GM12801 (cell line): ENCODE results near the gene RETREG2.

Source experiments
- TF ChIP-seq, protein P1 (sequence below): IDR thresholded peaks from one replicate; pipeline ENCODE4 v1.5.1; 2011; ENCODE audit warnings: control low read depth; ENCODE audit not compliant: insufficient read length; ENCODE audit errors: extremely low read depth

The RETREG2 gene

DNA sequence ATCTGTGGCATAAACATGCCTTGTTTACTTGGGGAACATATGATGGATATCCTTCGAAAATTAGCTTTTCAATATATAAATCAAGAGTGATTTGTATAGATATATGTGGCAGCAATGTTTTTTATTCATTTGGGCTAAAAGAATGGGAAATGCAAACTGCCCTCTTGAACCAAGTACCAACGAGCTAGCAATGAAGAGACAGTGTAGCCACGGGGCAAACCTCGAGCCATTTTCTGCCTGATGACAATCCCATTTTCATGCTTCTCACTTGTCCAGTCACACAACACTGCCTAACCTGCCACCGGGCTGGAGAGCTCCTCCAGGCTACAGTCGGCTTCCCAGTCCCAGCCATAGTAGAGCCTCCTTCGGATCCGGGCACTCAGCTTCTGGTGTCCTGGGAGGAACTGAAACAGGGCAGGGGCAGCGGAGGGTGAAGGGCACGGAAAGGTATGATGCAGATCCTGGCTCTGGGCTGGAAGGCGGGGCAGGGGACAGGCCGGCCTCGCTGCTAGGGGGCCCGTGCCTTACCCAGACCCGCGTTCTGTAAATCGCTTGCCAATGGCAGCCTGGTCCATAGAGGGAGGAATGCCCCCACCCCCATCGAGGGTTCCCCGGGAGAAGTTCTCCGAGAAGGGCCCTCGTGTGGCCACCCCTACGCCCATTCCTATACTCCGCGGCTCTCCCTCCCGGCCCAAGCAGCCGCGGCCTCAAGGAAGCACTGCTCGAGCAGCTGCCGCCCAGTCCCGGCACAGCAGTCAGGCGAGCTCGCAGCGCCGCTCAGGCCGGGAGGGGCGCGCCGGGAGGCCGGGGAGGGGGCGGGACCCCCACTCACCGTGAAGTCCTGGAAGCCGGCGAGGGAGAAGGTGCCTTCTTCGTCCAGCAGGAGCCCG lies 1.9 kb upstream of the RETREG2 start:
- TF ChIP-seq, protein P1, sequence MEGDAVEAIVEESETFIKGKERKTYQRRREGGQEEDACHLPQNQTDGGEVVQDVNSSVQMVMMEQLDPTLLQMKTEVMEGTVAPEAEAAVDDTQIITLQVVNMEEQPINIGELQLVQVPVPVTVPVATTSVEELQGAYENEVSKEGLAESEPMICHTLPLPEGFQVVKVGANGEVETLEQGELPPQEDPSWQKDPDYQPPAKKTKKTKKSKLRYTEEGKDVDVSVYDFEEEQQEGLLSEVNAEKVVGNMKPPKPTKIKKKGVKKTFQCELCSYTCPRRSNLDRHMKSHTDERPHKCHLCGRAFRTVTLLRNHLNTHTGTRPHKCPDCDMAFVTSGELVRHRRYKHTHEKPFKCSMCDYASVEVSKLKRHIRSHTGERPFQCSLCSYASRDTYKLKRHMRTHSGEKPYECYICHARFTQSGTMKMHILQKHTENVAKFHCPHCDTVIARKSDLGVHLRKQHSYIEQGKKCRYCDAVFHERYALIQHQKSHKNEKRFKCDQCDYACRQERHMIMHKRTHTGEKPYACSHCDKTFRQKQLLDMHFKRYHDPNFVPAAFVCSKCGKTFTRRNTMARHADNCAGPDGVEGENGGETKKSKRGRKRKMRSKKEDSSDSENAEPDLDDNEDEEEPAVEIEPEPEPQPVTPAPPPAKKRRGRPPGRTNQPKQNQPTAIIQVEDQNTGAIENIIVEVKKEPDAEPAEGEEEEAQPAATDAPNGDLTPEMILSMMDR, result no peak

DNA sequence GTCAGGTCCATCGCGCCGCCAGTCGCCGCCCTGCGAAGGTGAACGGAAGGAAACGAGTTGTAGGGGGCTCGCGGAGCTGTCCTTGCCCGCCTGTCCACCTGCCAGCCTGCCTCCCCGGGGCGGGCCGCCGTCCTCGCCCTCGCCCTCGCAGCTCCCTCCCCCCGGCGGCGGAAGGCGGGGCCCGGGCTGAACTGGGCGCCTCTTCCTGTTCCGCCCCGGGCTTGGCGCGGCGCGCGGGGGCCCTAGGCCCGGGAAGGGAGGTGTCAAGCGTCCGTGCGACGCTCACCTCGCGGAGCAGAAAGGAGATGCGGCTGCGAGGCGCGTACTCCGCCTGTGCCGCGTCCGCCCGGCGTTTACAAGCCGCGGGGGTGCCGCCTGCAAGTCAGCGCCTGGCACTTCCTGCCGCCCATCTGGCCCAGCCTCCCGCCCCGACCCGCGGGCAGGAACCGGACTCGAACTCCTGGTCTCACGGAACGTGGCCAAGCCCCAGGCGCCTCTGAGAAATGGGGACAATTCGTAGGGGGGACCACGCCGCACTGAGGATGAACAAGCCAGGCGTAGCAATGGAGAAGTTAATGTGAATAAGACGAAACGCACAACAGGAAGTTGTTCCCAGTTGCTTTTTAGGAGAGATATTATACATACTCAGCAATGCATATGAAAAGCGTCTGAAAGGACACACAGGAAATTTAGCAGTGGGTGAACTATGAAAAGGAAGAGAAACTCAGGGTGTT lies 1.1 kb upstream of the RETREG2 start, which contains the start of gene CNPPD1:
TSS of gene CNPPD1 (minus strand) at position 108 of the 734 bp plus-strand sequence. CDS start at position 11, 97 bp downstream.
- TF ChIP-seq, protein P1, result no peak

DNA sequence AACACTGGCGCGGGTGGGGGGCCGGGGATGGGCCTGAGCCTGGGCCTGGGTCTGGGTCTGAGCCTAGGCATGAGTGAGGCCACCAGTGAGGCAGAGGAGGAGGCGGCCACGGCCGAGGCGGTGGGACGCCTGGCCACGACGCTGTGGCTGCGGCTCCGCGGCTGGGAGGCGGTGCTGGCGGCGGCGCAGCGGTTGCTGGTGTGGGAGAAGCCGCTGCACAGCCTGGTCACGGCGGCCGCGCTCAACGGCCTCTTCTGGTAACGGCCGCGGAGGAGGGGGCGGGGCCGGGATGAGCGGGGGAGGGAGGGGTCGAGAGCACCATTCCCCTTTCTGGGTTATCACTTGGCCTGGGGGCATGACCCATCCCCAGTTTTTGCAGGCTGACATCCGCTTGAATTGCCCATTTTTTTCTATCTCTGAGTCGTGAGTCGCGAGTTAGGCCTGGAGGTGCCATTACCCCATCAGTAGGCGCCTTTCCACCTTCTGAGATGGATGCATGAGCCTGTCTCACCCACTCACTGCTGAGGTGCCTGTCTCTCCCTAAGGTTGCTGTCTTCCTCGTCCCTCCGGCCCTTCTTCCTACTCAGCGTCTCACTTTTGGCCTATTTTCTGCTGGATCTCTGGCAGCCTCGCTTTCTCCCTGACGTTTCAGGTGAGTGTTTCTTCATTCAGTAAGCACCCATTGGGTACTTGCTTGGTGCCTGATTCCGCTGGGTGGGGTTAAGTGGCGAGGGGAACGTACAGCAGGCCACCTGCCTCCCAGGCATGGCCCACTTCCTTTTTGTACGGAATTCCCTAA lies 501 bp downstream of the RETREG2 start:
- TF ChIP-seq, protein P1, result no peak

DNA sequence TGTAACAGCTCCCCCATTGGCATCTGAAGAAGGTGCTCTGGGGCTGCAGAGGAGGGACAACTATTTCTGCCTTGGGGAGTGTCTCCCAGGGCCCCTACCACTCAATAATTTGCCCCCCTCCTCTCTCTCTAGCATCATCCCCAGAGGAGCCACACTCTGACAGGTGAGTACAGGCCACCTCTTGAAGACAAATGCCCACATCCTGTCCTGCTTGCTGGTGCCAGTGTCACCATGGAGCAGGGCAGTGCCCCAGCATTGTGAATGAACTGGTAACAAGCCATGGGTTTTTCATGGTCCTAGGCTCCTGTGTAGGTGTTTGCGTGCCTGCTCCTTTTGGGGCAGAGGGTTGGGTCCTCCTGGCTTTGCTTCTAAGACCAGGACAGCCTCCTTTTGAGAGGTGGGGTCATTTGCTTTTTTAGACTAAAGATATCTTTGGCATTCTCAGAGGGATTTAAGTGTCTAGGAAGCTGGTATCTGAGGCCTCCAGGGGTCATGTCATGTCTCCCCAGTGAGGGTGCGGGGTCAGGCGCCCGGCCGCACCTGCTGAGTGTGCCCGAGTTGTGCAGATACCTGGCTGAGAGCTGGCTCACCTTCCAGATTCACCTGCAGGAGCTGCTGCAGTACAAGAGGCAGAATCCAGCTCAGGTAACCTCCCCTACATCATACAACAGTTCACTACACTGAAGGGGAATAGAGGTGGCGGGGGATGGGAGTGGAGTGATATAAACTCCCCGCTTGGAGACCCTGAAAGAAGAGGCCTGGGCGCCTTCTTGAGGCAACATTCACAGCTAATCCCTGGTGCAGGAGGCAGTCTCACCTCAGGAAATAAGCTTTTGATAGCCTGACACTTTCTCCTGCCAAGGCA lies 1.8 kb downstream of the RETREG2 start:
- TF ChIP-seq, protein P1, result no peak

DNA sequence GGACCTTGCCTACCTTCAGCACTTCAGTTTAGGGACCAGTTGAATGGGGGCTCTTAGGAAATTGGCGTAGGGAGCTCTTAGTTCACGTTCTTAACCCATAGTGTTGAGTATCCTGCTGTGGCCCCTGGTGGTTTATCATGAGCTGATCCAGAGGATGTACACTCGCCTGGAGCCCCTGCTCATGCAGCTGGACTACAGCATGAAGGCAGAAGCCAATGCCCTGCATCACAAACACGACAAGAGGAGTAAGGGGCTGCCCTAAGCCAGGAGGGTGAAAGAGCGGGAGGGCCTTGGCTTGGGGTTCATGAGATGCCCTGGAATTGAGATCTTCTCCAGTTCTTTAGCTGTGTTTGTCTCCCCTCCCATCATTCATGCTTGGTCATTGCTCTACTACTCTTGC lies 2.9 kb downstream of the RETREG2 start:
- TF ChIP-seq, protein P1, result no peak

DNA sequence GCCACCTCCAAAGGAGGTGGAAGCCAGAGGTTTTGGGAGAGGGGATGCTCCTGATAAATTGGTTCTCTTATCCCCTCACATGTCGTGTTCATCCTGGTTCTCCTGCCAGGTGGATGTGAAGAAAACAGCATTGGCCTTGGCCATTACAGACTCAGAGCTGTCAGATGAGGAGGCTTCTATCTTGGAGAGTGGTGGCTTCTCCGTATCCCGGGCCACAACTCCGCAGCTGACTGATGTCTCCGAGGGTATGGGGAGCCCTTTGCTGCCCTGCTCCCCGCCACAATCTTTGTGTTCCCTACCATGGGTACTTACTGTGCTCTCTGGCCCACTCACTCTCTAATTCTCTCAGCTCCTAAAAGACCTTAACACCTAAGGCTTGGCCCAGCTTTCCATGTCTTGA lies 3.5 kb downstream of the RETREG2 start:
- TF ChIP-seq, protein P1, result no peak
